Lower lobe of right lung (tissue), 2 donors: Measurements from ENCODE around the gene GDNF. TPM values are rescaled to one million over a fixed set of nuclear protein-coding genes. Genes with fewer than 3 reads are reported as not detected.
"Not testable (repeated sequence)": the region's sequence is repeated elsewhere in the genome, so short reads cannot be mapped to it uniquely, and the experiment has no call there.

Source experiments
- ATAC-seq, 2 donors: fragments of 200-7000 bp; cut with Tn5 transposase; one replicate each; pipeline ENCODE4 v1.9.1; 2020 to 2022; ENCODE audit warnings: mild to moderate bottlenecking in 2 of 2, moderate library complexity in 2 of 2
- DNase-seq: peaks from one replicate; pipeline ENCODE4 v3.0.0-alpha.2; 2020
- H3K27ac ChIP-seq: fragments of 200-600 bp; one replicate; pipeline ENCODE4 v1.8.0; 2022
- H3K27me3 ChIP-seq: fragments of 200-600 bp; one replicate; pipeline ENCODE4 v1.8.0; 2022; ENCODE audit warnings: low read depth
- H3K36me3 ChIP-seq: fragments of 200-600 bp; one replicate; pipeline ENCODE4 v1.8.0; 2022; ENCODE audit warnings: mild to moderate bottlenecking
- H3K4me1 ChIP-seq: fragments of 200-600 bp; one replicate; pipeline ENCODE4 v1.8.0; 2022
- H3K4me3 ChIP-seq: fragments of 200-600 bp; one replicate; pipeline ENCODE4 v1.8.0; 2022; ENCODE audit warnings: mild to moderate bottlenecking
- H3K9me3 ChIP-seq: fragments of 200-600 bp; one replicate; pipeline ENCODE4 v1.8.0; 2022
- intact Hi-C: fragments of 100-400 bp; cut with DNase I; formaldehyde crosslinking; loops from one replicate; pipeline ENCODE4 v1.11.0; 2022
- total RNA-seq: library from RNA; stranded (reverse); fragmentation: NEBNext Ultra II Directional; extraction: Animal tissue kit (Norgen Biotek cat#: 25700); gene quantifications from one replicate; pipeline ENCODE4 v1.2.1, GENCODE V29; 2021
- TF ChIP-seq, protein P1 (sequence below): fragments of 200-600 bp; IDR thresholded peaks from one replicate; pipeline ENCODE4 v1.8.0; 2022; ENCODE audit warnings: antibody characterized with exemption, mild to moderate bottlenecking
- donor health status: DM: no; HTN: yes; CAD: no; lungs with severe emphysema.

Gene GDNF
- total RNA-seq, 1 donor from 2014 or later = not detected

DNA sequence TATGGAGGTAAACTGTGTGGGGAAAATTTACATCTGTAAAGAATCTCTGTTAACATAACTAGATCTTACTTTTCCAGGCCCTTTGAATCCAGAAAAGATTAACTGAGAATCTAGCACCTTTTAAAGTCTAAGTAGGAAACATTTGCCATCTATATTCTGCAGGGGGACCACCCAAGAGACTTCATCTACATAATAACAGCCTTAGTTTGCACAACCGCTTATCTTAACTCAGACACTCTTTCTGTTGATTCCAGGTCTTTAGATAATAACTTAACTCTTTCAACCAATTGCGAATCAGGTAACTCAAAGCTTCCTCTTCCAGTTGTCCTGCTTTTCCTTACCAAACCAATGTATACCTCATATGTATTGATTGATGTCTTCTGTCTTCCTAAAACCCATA is 53.4 kb downstream of the GDNF start:
- H3K4me3 ChIP-seq = no peak overlapping the region
- DNase-seq (no peak), ATAC-seq (no peak)
- no peaks in the 10 kb centered on the region for H3K9me3 ChIP-seq
- no peaks in the 10 kb centered on the region for H3K27me3 ChIP-seq
- no peak overlapping the region for H3K27ac ChIP-seq
- H3K36me3 ChIP-seq = no peaks in the 10 kb centered on the region
- TF ChIP-seq, protein P1, sequence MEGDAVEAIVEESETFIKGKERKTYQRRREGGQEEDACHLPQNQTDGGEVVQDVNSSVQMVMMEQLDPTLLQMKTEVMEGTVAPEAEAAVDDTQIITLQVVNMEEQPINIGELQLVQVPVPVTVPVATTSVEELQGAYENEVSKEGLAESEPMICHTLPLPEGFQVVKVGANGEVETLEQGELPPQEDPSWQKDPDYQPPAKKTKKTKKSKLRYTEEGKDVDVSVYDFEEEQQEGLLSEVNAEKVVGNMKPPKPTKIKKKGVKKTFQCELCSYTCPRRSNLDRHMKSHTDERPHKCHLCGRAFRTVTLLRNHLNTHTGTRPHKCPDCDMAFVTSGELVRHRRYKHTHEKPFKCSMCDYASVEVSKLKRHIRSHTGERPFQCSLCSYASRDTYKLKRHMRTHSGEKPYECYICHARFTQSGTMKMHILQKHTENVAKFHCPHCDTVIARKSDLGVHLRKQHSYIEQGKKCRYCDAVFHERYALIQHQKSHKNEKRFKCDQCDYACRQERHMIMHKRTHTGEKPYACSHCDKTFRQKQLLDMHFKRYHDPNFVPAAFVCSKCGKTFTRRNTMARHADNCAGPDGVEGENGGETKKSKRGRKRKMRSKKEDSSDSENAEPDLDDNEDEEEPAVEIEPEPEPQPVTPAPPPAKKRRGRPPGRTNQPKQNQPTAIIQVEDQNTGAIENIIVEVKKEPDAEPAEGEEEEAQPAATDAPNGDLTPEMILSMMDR = no peak
- no peaks in the 10 kb centered on the region for H3K4me1 ChIP-seq
- intact Hi-C loops = no loop called here

DNA sequence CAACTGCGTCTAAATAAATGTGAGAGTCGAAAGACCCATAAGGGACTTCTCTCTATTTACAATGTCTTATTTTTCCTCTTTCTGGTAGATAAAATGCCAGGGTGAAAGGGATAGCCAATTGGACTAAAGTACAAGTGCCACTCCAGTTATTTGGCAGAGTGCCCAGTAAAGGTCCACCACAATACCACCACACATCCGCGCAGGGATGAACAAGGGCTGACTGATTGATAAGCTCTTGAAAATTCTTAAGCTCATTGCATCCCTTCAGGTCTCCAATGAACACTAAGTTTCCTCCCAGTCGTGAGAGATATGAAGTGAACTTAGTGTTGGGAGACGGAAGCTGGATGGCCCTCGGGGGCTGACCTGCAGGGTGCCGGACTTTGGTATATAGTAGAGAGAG is 58.4 kb downstream of the GDNF start:
- not testable (repeated sequence) for ATAC-seq

DNA sequence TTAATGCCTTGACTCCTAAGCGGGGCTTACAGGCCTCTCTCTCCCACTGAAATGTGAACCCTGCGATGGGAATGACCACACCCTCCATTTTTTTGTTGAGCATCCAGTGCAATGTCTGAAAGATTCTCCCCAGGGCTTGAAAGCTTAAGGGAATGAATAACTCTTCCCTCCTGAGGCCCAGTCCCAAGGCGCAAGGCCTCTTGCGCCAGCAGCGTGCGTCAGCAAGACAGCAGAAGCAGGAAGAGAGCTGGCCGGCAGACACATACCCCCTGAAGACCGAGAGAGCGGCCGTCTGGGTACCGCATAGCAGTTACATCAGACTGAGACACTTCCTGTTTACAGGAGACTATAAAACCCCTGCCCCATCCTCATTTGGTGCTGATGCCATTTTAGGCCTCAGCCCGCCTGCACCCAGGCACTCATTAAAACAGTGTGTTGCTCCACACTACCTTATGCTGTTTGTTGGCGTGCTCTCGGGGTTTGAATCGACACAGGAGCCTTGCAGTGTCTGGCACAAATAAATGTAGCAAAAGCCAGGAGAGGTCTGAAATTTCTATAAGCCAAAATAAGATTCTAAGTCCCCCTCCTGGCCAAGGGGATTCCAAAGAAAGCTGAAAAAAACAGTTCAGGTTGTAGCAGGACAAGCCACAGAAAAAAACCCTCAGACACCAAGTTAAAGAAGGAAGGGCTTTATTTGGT is 62.3 kb downstream of the GDNF start:
- no peak for ATAC-seq

More for the DNA sequence above, 58.4 kb downstream of the GDNF start:
- DNase-seq, intact Hi-C loops, H3K9me3 ChIP-seq, H3K27me3 ChIP-seq, H3K27ac ChIP-seq, H3K36me3 ChIP-seq, H3K4me1 ChIP-seq, H3K4me3 ChIP-seq: not testable (repeated sequence)

DNA sequence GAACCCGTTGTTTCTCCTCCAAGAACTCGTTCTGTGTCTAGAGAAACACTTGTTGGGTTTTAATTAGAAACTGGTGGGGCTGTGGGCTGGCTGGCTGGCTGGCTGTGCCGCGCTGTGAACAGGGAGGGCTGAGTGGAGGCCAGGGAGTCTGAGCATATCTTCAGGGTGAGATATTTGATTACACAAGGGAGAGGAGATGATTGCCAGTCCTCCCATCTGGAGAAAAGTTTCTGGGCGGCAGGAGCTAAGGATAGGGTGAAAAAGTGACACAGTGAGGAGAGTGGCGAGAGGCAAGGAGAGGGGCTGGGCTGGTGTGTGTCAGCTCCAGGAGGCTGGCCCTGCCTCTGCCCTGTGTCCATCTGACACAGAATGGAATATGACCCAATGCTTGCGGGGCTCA is 63.0 kb downstream of the GDNF start:
- TF ChIP-seq, protein P1 = no peak
- Histone ChIP-seq H3K36me3 (no peaks in the 10 kb centered on the region), H3K9me3 (peaks cover 8% of the 10 kb centered on the region), H3K27ac (no peak overlapping the region), H3K4me1 (no peaks in the 10 kb centered on the region), H3K4me3 (no peak overlapping the region), H3K27me3 (no peaks in the 10 kb centered on the region)
- DNase-seq (no peak), ATAC-seq (no peak)
- intact Hi-C loops = no loop called here

More for the DNA sequence above, 62.3 kb downstream of the GDNF start:
- no peaks in the 10 kb centered on the region for H3K4me1 ChIP-seq
- no peaks in the 10 kb centered on the region for H3K36me3 ChIP-seq
- no peaks in the 10 kb centered on the region for H3K27me3 ChIP-seq
- TF ChIP-seq, protein P1 = no peak
- H3K9me3 ChIP-seq = peaks cover 8% of the 10 kb centered on the region
- H3K27ac ChIP-seq = no peak overlapping the region
- no peak for DNase-seq
- intact Hi-C loops = no loop called here
- no peak overlapping the region for H3K4me3 ChIP-seq

DNA sequence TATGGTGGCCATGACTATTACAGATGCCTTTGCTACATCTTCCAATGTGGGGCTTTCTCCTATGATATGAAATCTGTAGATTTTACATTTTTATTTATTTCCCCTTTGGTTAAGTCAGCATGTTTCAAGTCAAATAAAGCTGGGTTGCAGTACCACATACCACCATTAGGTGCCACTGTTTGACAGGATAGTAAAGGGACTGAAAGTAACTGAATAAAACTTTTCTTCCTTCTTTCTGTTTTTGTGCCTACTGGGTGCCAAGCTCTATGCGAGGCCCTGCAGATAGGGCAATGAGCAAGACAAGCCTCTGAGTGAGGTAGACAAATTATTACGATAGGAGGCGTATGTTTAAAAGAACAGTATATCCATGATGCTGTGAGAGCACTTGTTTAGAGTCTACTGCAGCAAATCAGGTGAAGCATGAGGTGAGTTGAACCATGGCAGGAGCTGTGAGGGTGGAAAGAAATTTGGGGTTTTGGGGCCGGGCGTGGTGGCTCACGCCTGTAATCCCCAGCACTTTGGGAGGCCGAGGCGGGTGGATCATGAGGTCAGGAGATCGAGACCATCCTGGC is 64.8 kb downstream of the GDNF start:
- H3K27ac ChIP-seq = no peak overlapping the region
- no peak for DNase-seq
- H3K36me3 ChIP-seq = no peaks in the 10 kb centered on the region
- no peak for ATAC-seq
- no peaks in the 10 kb centered on the region for H3K27me3 ChIP-seq
- no peak overlapping the region for H3K4me3 ChIP-seq
- H3K9me3 ChIP-seq = peaks cover 8% of the 10 kb centered on the region
- TF ChIP-seq, protein P1 = peak; percentile 52
- H3K4me1 ChIP-seq = no peaks in the 10 kb centered on the region
- intact Hi-C loops = no loop called here

DNA sequence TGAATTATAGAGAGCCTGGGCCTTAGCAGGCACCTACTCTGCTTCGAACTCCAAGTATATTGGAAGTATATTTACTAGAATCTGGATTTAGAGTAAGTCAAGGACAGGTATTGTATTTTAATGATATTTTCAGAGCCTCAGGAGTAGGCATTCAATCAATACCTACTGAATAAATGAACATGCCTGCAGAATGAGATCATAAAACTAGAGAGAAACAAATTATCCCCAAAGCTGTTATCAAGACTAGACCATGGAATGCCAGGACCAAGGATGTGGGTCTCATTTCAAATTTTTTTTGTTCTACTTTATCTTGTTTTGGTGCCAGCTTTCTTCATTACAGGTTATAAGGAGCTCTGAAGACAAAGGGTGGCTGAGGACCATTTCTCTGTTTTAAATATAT is 66.0 kb downstream of the GDNF start:
- ATAC-seq = no peak
- Histone ChIP-seq H3K27ac (no peak overlapping the region), H3K36me3 (no peaks in the 10 kb centered on the region), H3K4me3 (no peak overlapping the region), H3K9me3 (peaks cover 8% of the 10 kb centered on the region), H3K4me1 (no peaks in the 10 kb centered on the region), H3K27me3 (no peaks in the 10 kb centered on the region)
- intact Hi-C loops = no loop called here
- DNase-seq = no peak
- TF ChIP-seq, protein P1 = no peak
